Lower leg skin (tissue), 4 donors: ENCODE data around the gene RNLS. TPM values are rescaled to one million over a fixed set of nuclear protein-coding genes. Genes with fewer than 3 reads are reported as not detected.

ENCODE experiments used
- DNase-seq, 2 donors: peaks; one replicate each; pipeline ENCODE4 v3.0.0-alpha.2; 2019; ENCODE audit warnings: low spot score in 2 of 2
- H3K4me3 ChIP-seq: fragments of 200-600 bp; sonication (generic); 2 replicates; pipeline ENCODE4 v1.5.1; 2017; ENCODE audit warnings: mild to moderate bottlenecking, low read depth; ENCODE audit not compliant: poor library complexity, severe bottlenecking
- POLR2A ChIP-seq, 2 donors: fragments of 450-650 bp; IDR thresholded peaks; one replicate each; pipeline ENCODE4 v1.6.1; 2016 to 2017; ENCODE audit warnings: antibody characterized with exemption in 2 of 2, mild to moderate bottlenecking in 1 of 2, moderate library complexity in 1 of 2
- WGBS, 2 donors: methylation state at CpG; one replicate each; pipeline ENCODE4 v1.1.5; 2018; 5-methylcytosine and 5-hydroxymethylcytosine counted together
- intact Hi-C: fragments of 100-400 bp; cut with DNase I; formaldehyde crosslinking; loops from one replicate; pipeline ENCODE4 v1.15.0; 2023; ENCODE audit warnings: low total_unique reads
- total RNA-seq, 4 donors: library from RNA; depleted of rRNA; stranded (reverse); fragments of >200 nt; gene quantifications; one replicate each; pipeline ENCODE4 v1.1.0, GENCODE V29; 2016
- TF ChIP-seq, protein P1 (sequence below), 3 donors: fragments of 450-650 bp; IDR thresholded peaks; one replicate each; pipeline ENCODE4 v1.5.1; 2016; ENCODE audit warnings: antibody characterized with exemption in 3 of 3, mild to moderate bottlenecking in 3 of 3, moderate library complexity in 2 of 3

The RNLS gene
- total RNA-seq, 4 donors from 2014 or later = 6.8 to 18.3 (median 10.9) TPM

GRCh38 chr10:88437411-88437810 lies 145.7 kb downstream of the RNLS start:
- intact Hi-C loops = no loop called here

DNA sequence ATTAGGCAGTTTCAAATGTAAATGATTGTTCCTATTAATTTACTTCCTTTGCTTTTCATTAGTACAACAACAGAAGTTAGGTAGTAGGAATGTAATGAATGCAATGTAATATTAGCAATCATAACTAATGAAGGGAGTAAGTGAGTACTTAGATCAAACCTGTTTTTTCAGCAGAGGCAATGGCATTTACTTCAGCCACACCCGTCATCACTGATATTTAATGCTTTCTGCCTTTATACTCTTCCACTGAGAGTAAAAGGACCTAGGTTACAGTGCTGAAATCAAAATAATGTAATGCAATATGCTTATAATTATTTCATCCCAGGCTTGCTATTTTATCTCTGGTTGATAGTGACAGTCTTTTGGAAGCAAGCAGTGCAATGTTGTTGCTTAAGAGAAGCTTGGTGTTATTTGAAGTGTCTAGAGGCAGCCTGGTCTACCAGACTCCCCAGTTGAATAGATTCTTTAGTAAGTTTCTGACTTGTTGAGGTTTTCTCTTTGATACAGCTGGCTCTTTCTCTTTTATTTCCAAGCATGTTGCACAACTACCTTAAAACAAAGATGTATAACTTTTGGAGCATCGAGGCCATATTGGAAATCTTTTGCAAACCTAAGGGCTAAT lies 149.4 kb downstream of the RNLS start:
- DNase-seq = no peak
- 57 to 65% methylated on average over 2 of the region's 2 CpGs for WGBS, 2 donors
- no peak for TF ChIP-seq POLR2A (IDR thresholded peaks at IDR 0.05)
- TF ChIP-seq, protein P1, sequence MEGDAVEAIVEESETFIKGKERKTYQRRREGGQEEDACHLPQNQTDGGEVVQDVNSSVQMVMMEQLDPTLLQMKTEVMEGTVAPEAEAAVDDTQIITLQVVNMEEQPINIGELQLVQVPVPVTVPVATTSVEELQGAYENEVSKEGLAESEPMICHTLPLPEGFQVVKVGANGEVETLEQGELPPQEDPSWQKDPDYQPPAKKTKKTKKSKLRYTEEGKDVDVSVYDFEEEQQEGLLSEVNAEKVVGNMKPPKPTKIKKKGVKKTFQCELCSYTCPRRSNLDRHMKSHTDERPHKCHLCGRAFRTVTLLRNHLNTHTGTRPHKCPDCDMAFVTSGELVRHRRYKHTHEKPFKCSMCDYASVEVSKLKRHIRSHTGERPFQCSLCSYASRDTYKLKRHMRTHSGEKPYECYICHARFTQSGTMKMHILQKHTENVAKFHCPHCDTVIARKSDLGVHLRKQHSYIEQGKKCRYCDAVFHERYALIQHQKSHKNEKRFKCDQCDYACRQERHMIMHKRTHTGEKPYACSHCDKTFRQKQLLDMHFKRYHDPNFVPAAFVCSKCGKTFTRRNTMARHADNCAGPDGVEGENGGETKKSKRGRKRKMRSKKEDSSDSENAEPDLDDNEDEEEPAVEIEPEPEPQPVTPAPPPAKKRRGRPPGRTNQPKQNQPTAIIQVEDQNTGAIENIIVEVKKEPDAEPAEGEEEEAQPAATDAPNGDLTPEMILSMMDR (IDR thresholded peaks at IDR 0.05) = no peak
- H3K4me3 ChIP-seq = no peak overlapping the region
- intact Hi-C loops = no loop called here

More at GRCh38 chr10:88437411-88437810, 145.7 kb downstream of the RNLS start:
- TF ChIP-seq, protein P1 (IDR thresholded peaks at IDR 0.05) = no peak
- TF ChIP-seq POLR2A (IDR thresholded peaks at IDR 0.05) = no peak
- H3K4me3 ChIP-seq = no peak overlapping the region
- no peak for DNase-seq

- intact Hi-C loops = no loop called here
Measured at GRCh38 chr10:88431103-88431502, 152.0 kb downstream of the RNLS start.

DNA sequence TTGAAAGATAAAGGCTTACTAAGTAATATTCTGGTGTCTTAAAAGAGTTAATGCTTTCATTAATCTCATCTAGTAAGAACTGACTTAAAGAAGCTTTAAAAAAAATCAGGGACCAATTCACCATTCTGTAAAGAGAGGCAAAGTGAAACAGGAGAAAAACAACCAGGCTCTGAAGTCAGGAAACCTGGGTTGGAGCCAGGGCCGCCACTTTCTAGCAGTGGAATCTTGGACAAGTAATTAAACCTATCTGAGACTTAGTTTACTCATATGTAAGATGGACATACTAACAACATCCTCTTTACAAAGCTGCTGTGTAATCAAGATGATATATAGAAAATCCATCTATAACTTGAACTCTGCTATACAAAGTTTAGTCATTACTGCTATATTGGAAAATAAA lies 154.1 kb downstream of the RNLS start:
- intact Hi-C loops = no loop called here
- no peak for TF ChIP-seq POLR2A (IDR thresholded peaks at IDR 0.05)
- TF ChIP-seq, protein P1 (IDR thresholded peaks at IDR 0.05) = no peak
- no peak overlapping the region for H3K4me3 ChIP-seq
- WGBS, 2 donors = 74 to 79% methylated on average over 1 of the region's 1 CpG
- DNase-seq = no peak

More at GRCh38 chr10:88431103-88431502, 152.0 kb downstream of the RNLS start:
- 95% methylated on average over 1 of the region's 1 CpG for WGBS, 2 donors
- H3K4me3 ChIP-seq = no peak overlapping the region
- DNase-seq = no peak
- TF ChIP-seq, protein P1 (IDR thresholded peaks at IDR 0.05) = no peak
- no peak for TF ChIP-seq POLR2A (IDR thresholded peaks at IDR 0.05)

DNA sequence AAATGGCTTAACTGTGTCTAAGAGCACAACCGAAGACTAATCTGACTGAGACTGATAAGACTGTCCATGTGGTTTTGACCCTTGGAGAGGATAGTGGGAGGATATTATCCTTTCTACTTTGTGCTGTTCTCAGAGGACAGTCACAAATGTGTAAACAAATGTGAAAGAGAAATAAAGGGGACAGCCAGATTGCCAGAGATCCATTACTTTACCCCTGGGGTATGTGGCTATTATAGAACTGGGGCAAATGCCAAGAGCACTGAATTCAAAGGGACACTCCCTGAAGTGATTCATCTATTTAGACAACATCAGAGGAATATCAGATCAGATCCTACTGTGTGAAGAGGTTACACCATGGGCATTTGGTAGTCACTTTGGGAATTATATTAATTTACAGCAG lies 154.7 kb downstream of the RNLS start:
- no peak for TF ChIP-seq POLR2A (IDR thresholded peaks at IDR 0.05)
- TF ChIP-seq, protein P1 (IDR thresholded peaks at IDR 0.05) = no peak
- 40 to 44% methylated on average over 1 of the region's 1 CpG for WGBS, 2 donors
- intact Hi-C loops = no loop called here

GRCh38 chr10:88427024-88427423 lies 156.1 kb downstream of the RNLS start:
- TF ChIP-seq POLR2A (IDR thresholded peaks at IDR 0.05) = no peak
- TF ChIP-seq, protein P1 (IDR thresholded peaks at IDR 0.05) = no peak
- WGBS, 2 donors = 91 to 96% methylated on average over 2 of the region's 2 CpGs
- intact Hi-C loops = no loop called here
- H3K4me3 ChIP-seq = no peak overlapping the region
- DNase-seq = no peak

More for the DNA sequence above, 154.7 kb downstream of the RNLS start:
- DNase-seq = peak in 1 of 2 donors; percentile 18
- H3K4me3 ChIP-seq = no peak overlapping the region
